ENCODE results near the gene KANK3. TPM values are rescaled to one million over a fixed set of nuclear protein-coding genes. Genes with fewer than 3 reads are reported as not detected.

KANK3 gene
- polyA plus RNA-seq, 1 donor (not counting 4 experiments of a cell fraction or from before 2014, with no cell fraction given), result 0.16 TPM

GRCh38 chr19:8366961-8367326 lies 23.9 kb upstream of the KANK3 start:
- Histone ChIP-seq H3K27ac (ENCODE audit: control insufficient read depth, insufficient read depth, low read length) (no peak overlapping the region), H3K9me3 (ENCODE audit: control insufficient read depth, low read depth, low read length) (no peaks in the 10 kb centered on the region), H3K4me1 (ENCODE audit: control insufficient read depth, extremely low read depth, insufficient read depth, low read length) (peaks cover 36% of the 10 kb centered on the region), H3K9me1 (ENCODE audit: control insufficient read depth, extremely low read depth, insufficient read depth, low read length) (no peaks in the 10 kb centered on the region), H3K4me2 (ENCODE audit: control insufficient read depth, extremely low read depth, insufficient read depth, low read depth, low read length) (peak overlapping the region; percentile 61), H4K20me1 (ENCODE audit: control insufficient read depth, extremely low read depth, insufficient read depth, low read length) (peaks cover 5% of the 10 kb centered on the region), H3K27me3 (ENCODE audit: control insufficient read depth, extremely low read depth, insufficient read depth, low read length) (no peaks in the 10 kb centered on the region), H3K36me3 (ENCODE audit: control insufficient read depth in 2 of 2, extremely low read depth in 1 of 2, insufficient read depth in 2 of 2, low read length in 2 of 2) (peaks cover 9 to 19% of the 10 kb centered on the region in 2 experiments), H2AFZ (ENCODE audit: control insufficient read depth, low read length) (no peak overlapping the region), H3K4me3 (ENCODE audit: control insufficient read depth in 2 of 3, extremely low read depth in 1 of 3, insufficient read depth in 2 of 3, low read depth in 1 of 3, low read length in 3 of 3) (no peak overlapping the region), H3K79me2 (ENCODE audit: control insufficient read depth, insufficient read depth, low read length) (no peaks in the 10 kb centered on the region), H3K9ac (ENCODE audit: control insufficient read depth, extremely low read depth, insufficient read depth, low read length) (no peak overlapping the region)
- no peak for FAIRE-seq
- DNase-seq (ENCODE audit: low read depth, low spot score), result no peak
- no peak for TF ChIP-seq EZH2 (IDR thresholded peaks at IDR 0.05; ENCODE audit: low read length)
- no peak for TF ChIP-seq CTCF (optimal IDR thresholded peaks at IDR 0.05 in 1 of 3, IDR thresholded peaks at IDR 0.05 in 1 of 3, conservative IDR thresholded peaks at IDR 0.05 in 1 of 3; ENCODE audit: extremely low read depth in 1 of 3, insufficient read depth in 2 of 3, low read length in 3 of 3)
- dilution Hi-C loops (cut with MboI; ENCODE audit: extremely low pct_ligation_motif_present, low sequenced_read_pairs), result no loop called here

- Histone ChIP-seq H3K4me3 (ENCODE audit: control insufficient read depth in 2 of 3, extremely low read depth in 1 of 3, insufficient read depth in 2 of 3, low read depth in 1 of 3, low read length in 3 of 3) (peak overlapping the region in 1 of 3 experiments; percentile 70), H3K27me3 (ENCODE audit: control insufficient read depth, extremely low read depth, insufficient read depth, low read length) (no peaks in the 10 kb centered on the region), H3K9me3 (ENCODE audit: control insufficient read depth, low read depth, low read length) (no peaks in the 10 kb centered on the region), H3K9me1 (ENCODE audit: control insufficient read depth, extremely low read depth, insufficient read depth, low read length) (no peaks in the 10 kb centered on the region), H4K20me1 (ENCODE audit: control insufficient read depth, extremely low read depth, insufficient read depth, low read length) (peaks cover 5% of the 10 kb centered on the region), H3K4me2 (ENCODE audit: control insufficient read depth, extremely low read depth, insufficient read depth, low read depth, low read length) (no peak overlapping the region), H3K4me1 (ENCODE audit: control insufficient read depth, extremely low read depth, insufficient read depth, low read length) (peaks cover 41% of the 10 kb centered on the region), H2AFZ (ENCODE audit: control insufficient read depth, low read length) (no peak overlapping the region), H3K79me2 (ENCODE audit: control insufficient read depth, insufficient read depth, low read length) (no peaks in the 10 kb centered on the region), H3K27ac (ENCODE audit: control insufficient read depth, insufficient read depth, low read length) (no peak overlapping the region), H3K9ac (ENCODE audit: control insufficient read depth, extremely low read depth, insufficient read depth, low read length) (no peak overlapping the region), H3K36me3 (ENCODE audit: control insufficient read depth in 2 of 2, extremely low read depth in 1 of 2, insufficient read depth in 2 of 2, low read length in 2 of 2) (peaks cover 9 to 17% of the 10 kb centered on the region in 2 experiments)
- FAIRE-seq (no peak), DNase-seq (ENCODE audit: low read depth, low spot score) (no peak)
- no peak for TF ChIP-seq CTCF (optimal IDR thresholded peaks at IDR 0.05 in 1 of 3, IDR thresholded peaks at IDR 0.05 in 1 of 3, conservative IDR thresholded peaks at IDR 0.05 in 1 of 3; ENCODE audit: extremely low read depth in 1 of 3, insufficient read depth in 2 of 3, low read length in 3 of 3)
- TF ChIP-seq EZH2 (IDR thresholded peaks at IDR 0.05; ENCODE audit: low read length), result no peak
- dilution Hi-C loops (cut with MboI; ENCODE audit: extremely low pct_ligation_motif_present, low sequenced_read_pairs), result no loop called here
Measured at GRCh38 chr19:8366121-8366581, 23.1 kb upstream of the KANK3 start.

All from keratinocyte (primary cell).